DND-41 (cell line): ENCODE measurements around the gene YTHDF1.

Experiments used
- CTCF ChIP-seq: IDR thresholded peaks from 2 replicates; pipeline ENCODE4 v1.5.1; 2012; ENCODE audit warnings: borderline replicate concordance, low read length, moderate library complexity, mild to moderate bottlenecking; ENCODE audit not compliant: poor library complexity, severe bottlenecking; ENCODE audit errors: extremely low read depth
- EZH2 ChIP-seq: IDR thresholded peaks from 3 replicates; pipeline ENCODE4 v1.6.1; 2012; ENCODE audit warnings: borderline replicate concordance, low read depth, mild to moderate bottlenecking, moderate library complexity, low read length, inconsistent platforms; ENCODE audit not compliant: severe bottlenecking

DNA sequence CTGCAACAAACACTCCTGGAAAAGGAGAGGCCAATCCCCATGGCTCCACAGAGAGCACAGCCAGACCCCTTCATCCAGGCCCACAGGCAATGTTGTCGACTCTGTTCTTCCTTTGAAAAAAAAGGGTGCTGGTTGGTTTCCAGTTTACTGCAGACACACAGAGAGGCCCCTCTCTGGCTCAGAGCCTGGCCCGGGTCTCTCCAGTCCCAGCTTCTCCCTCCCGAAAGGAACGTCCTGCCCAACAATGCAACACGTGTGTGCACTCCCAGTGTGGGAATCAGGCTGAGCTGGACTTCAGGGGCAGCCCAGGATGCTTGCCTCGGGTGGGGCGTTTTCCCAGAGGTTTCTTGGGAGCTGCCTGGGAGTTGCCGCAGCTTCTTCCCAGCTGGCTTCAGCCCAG is 42.9 kb upstream of the YTHDF1 start:
- no peak for TF ChIP-seq CTCF
- no peak for TF ChIP-seq EZH2
